SU-DHL-6 (cell line): ENCODE measurements around the gene KASH5.

Experiments
- H2AFZ ChIP-seq: fragments of 200-600 bp; sonication (generic); 2 replicates; pipeline ENCODE4 v1.6.1; 2014; ENCODE audit warnings: low read depth, mild to moderate bottlenecking, moderate library complexity, mixed read lengths, antibody characterized with exemption, low read length; ENCODE audit not compliant: severe bottlenecking
- H3F3A ChIP-seq: fragments of 200-600 bp; shearing (Covaris generic); 2 replicates; pipeline ENCODE4 v1.6.0; 2016; ENCODE audit warnings: antibody characterized with exemption, mild to moderate bottlenecking; ENCODE audit not compliant: insufficient read depth
- H3K27ac ChIP-seq: fragments of 200-600 bp; sonication (generic); 2 replicates; pipeline ENCODE4 v1.5.1; 2016; ENCODE audit warnings: low read depth, mild to moderate bottlenecking, low read length, moderate library complexity, mixed read lengths
- H3K27me3 ChIP-seq: fragments of 200-600 bp; sonication (generic), shearing (Covaris generic); 2 replicates; pipeline ENCODE4 v1.6.0; 2014; ENCODE audit warnings: mild to moderate bottlenecking, low read length
- H3K36me3 ChIP-seq: fragments of 200-600 bp; sonication (generic); 2 replicates; pipeline ENCODE4 v1.6.1; 2014; ENCODE audit warnings: mild to moderate bottlenecking, low read length, mixed read lengths
- H3K4me2 ChIP-seq: fragments of 300-600, 200-600 bp; shearing (Covaris generic), sonication (generic); 2 replicates; pipeline ENCODE4 v1.6.0; 2014; ENCODE audit warnings: low read length, low read depth, mild to moderate bottlenecking; ENCODE audit not compliant: poor library complexity, severe bottlenecking
- H3K4me3 ChIP-seq: fragments of 200-600 bp; sonication (generic); 2 replicates; pipeline ENCODE4 v1.5.1; 2014; ENCODE audit warnings: antibody characterized with exemption, low read length, mild to moderate bottlenecking, mixed read lengths; ENCODE audit not compliant: insufficient read depth, poor library complexity, severe bottlenecking
- H3K79me2 ChIP-seq: fragments of 200-600 bp; sonication (generic); 2 replicates; pipeline ENCODE4 v1.6.1; 2014; ENCODE audit warnings: mild to moderate bottlenecking, low read length, moderate library complexity; ENCODE audit not compliant: insufficient read depth
- H3K9ac ChIP-seq: fragments of 200-600 bp; sonication (generic); 2 replicates; pipeline ENCODE4 v1.7.0; 2014; ENCODE audit warnings: mild to moderate bottlenecking, low read length
- H3K9me2 ChIP-seq: fragments of 200-600 bp; sonication (generic); replicated peaks from 2 replicates; pipeline ENCODE4 v1.6.1; 2014; ENCODE audit warnings: low read length; ENCODE audit not compliant: insufficient read depth
- H3K9me3 ChIP-seq: fragments of 200-600 bp; sonication (generic); 2 replicates; pipeline ENCODE4 v1.6.1; 2014; ENCODE audit warnings: low read length, mixed read lengths; ENCODE audit not compliant: insufficient read depth
- H4K20me1 ChIP-seq: fragments of 200-600 bp; sonication (generic); 2 replicates; pipeline ENCODE4 v1.6.1; 2014; ENCODE audit warnings: low read depth, mild to moderate bottlenecking, antibody characterized with exemption, low read length, moderate library complexity, mixed read lengths
- EZH2phosphoT487 ChIP-seq: fragments of 200-600 bp; sonication (generic), shearing (Covaris generic); conservative IDR thresholded peaks from 2 replicates; pipeline ENCODE4 v1.6.1; 2018; ENCODE audit warnings: mild to moderate bottlenecking, antibody characterized with exemption, low read length, moderate library complexity, mixed read lengths
- TF ChIP-seq, protein P1 (sequence below): fragments of 200-600 bp; sonication (generic); IDR thresholded peaks from one replicate; pipeline ENCODE4 v1.5.1; 2017; ENCODE audit warnings: antibody characterized with exemption, mild to moderate bottlenecking, low read length, moderate library complexity; ENCODE audit not compliant: insufficient read depth, poor library complexity, severe bottlenecking

KASH5 gene

DNA sequence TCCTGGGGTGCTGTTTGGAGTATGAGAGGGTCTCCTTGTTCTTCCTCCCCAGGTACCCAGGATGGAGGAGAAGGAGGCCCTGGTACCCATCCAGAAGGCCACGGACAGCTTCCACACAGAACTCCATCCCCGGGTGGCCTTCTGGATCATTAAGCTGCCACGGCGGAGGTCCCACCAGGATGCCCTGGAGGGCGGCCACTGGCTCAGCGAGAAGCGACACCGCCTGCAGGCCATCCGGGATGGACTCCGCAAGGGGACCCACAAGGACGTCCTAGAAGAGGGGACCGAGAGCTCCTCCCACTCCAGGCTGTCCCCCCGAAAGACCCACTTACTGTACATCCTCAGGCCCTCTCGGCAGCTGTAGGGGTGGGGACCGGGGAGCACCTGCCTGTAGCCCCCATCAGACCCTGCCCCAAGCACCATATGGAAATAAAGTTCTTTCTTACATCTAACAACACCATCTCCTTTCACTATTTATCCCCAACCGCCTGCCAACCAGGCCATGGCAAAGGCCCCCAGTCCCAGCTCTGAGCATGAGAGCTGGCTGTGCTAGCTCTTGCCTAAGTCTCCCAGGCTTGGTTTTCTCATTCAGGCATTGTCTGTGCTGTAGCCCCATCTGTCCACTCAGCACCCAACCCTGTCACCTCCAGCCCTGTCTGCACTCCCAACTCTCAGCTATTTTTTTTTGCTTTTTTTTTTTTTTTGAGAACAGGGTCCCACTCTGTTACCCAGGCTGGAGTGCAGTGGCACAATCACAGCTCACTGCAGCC lies 13.2 kb upstream of the KASH5 start:
- no peak overlapping the region for H3K9ac ChIP-seq
- TF ChIP-seq, protein P1, sequence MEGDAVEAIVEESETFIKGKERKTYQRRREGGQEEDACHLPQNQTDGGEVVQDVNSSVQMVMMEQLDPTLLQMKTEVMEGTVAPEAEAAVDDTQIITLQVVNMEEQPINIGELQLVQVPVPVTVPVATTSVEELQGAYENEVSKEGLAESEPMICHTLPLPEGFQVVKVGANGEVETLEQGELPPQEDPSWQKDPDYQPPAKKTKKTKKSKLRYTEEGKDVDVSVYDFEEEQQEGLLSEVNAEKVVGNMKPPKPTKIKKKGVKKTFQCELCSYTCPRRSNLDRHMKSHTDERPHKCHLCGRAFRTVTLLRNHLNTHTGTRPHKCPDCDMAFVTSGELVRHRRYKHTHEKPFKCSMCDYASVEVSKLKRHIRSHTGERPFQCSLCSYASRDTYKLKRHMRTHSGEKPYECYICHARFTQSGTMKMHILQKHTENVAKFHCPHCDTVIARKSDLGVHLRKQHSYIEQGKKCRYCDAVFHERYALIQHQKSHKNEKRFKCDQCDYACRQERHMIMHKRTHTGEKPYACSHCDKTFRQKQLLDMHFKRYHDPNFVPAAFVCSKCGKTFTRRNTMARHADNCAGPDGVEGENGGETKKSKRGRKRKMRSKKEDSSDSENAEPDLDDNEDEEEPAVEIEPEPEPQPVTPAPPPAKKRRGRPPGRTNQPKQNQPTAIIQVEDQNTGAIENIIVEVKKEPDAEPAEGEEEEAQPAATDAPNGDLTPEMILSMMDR, result no peak
- no peak for TF ChIP-seq EZH2phosphoT487
- no peaks in the 10 kb centered on the region for H3F3A ChIP-seq
- no peak overlapping the region for H3K4me3 ChIP-seq
- H3K27ac ChIP-seq, result no peak overlapping the region
- no peaks in the 10 kb centered on the region for H3K36me3 ChIP-seq
- H2AFZ ChIP-seq, result no peak overlapping the region
- H3K27me3 ChIP-seq, result no peaks in the 10 kb centered on the region
- H3K9me2 ChIP-seq, result no peaks in the 10 kb centered on the region
- peaks cover 5% of the 10 kb centered on the region; the same call in 1 of the 2 replicates for H3K9me3 ChIP-seq
- no peaks in the 10 kb centered on the region for H4K20me1 ChIP-seq
- H3K4me2 ChIP-seq, result no peak overlapping the region
- no peaks in the 10 kb centered on the region for H3K79me2 ChIP-seq

DNA sequence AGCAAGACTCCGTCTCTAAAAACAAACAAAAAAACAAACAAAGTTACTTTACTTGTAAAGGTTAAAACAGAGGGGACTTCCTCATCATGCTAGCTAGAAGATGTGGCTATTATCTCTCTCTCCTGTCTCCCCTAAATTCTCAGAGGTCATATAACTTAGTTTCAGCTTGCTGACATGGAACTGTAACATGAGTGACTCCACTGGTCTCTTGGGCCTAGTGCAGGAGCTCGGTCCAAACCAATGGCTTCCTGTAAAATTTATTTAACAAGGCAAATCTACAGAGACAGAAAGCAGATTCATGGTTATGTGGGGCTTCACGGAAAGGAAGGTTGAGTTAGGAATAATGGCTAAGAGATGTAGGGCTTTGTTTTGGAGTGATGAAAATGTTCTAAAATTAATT lies 9.5 kb upstream of the KASH5 start:
- Histone ChIP-seq H2AFZ (no peak overlapping the region), H3F3A (no peaks in the 10 kb centered on the region), H3K27ac (no peak overlapping the region), H3K79me2 (no peaks in the 10 kb centered on the region), H3K36me3 (no peaks in the 10 kb centered on the region), H3K4me3 (no peak overlapping the region), H4K20me1 (no peaks in the 10 kb centered on the region), H3K9ac (no peak overlapping the region), H3K27me3 (no peaks in the 10 kb centered on the region), H3K9me3 (no peaks in the 10 kb centered on the region), H3K9me2 (no peaks in the 10 kb centered on the region), H3K4me2 (no peak overlapping the region)
- TF ChIP-seq, protein P1, result no peak
- no peak for TF ChIP-seq EZH2phosphoT487

DNA sequence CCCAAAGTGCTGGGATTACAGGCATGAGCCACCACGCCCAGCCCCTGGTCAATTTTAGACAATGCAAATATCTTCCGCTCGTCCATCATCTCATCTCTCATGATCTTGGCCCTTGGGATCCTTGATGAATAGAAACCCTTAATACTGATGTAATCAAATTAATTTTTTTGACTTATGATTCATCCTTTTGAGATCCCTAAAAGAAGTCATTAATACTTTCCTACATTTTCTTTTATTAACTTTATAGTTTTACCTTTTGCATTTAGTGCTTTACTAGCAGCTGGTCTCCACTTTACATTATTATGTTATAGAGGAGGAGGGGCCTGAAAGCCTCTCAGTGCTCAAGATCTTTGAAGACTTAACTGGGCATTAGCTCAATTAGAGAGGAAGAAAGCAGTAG lies 7.7 kb upstream of the KASH5 start:
- H3K9ac ChIP-seq, result no peak overlapping the region
- TF ChIP-seq, protein P1, result no peak
- TF ChIP-seq EZH2phosphoT487, result no peak

More for the DNA sequence above, 7.7 kb upstream of the KASH5 start:
- H3K27ac ChIP-seq, result no peak overlapping the region
- no peaks in the 10 kb centered on the region for H3K27me3 ChIP-seq
- H3F3A ChIP-seq, result no peaks in the 10 kb centered on the region
- H3K9me2 ChIP-seq, result no peaks in the 10 kb centered on the region
- H3K9me3 ChIP-seq, result no peaks in the 10 kb centered on the region
- no peak overlapping the region for H2AFZ ChIP-seq
- H3K4me2 ChIP-seq, result no peak overlapping the region
- H3K79me2 ChIP-seq, result no peaks in the 10 kb centered on the region
- no peaks in the 10 kb centered on the region for H4K20me1 ChIP-seq
- H3K36me3 ChIP-seq, result no peaks in the 10 kb centered on the region
- H3K4me3 ChIP-seq, result no peak overlapping the region
